ENCODE data around the gene SNX9.
"Not testable (repeated sequence)": the region's sequence is repeated elsewhere in the genome, so short reads cannot be mapped to it uniquely, and the experiment has no call there.

The SNX9 gene

DNA sequence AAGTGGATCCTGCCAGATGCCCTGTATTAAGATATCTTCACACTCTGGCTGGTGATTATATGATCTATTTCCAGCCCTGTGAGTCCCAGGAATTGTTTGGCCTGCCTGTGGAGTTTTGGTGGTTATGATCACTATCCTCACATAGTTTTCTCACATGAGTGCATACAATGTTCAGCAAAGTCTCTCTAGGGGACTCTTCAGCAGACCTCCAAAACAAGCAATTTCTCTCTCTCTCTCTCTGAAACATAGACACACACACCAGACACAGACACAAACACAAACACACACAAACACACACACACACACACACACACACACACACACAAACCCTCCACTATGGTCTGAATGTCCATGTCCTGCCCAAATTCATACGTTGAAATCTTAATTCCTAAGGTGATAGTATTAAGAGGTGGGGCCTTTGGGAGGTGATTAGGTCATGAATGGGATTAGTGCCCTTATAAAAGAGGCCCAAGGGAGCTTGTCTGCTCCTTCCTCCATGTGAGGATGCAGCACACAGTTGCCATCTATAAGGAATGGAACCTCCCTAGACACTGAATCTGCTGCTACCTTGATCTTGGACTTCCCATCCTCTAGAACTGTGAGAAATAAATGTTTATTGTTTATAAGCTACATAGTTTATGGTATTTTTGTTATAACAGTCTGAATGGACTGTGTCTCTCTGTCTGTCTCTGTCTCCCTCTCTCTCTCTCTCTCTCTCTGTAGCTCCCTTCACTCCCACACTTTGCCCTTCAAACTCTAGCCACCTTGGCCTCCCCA, 136.6 kb downstream of the SNX9 start:
- DNase-seq, result no peak

DNA sequence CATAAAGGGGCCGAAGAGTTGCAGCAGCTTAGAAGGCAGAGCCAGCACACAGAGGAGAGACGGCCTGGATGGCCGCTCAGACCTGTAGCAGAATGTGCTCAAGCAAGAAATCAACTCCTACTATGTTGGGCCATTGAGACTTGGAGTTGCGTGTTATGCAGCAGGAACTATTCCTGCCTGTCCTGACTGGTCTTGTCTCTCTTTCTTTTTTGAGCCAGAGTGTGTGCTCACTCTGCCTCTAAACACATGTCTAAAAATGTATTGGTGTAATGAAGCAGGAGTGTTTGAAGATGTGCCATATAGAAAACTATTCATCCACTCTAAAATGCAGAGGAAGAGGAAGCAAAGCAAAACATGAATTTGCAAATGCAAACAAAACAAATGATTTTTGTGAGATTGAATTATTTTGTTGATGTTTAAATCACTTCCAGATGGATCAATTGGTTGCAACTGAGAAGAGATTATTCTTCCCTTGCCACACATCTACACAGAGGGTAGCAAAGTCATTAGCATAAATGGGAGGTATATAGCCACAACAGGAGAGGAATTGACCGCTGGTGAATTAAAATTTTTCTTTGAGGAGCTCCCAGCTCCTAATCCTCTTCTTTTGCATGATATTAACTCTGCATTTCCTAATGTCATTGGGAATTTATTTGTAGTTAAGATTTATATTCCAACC, 138.2 kb downstream of the SNX9 start:
- DNase-seq, result no peak

DNA sequence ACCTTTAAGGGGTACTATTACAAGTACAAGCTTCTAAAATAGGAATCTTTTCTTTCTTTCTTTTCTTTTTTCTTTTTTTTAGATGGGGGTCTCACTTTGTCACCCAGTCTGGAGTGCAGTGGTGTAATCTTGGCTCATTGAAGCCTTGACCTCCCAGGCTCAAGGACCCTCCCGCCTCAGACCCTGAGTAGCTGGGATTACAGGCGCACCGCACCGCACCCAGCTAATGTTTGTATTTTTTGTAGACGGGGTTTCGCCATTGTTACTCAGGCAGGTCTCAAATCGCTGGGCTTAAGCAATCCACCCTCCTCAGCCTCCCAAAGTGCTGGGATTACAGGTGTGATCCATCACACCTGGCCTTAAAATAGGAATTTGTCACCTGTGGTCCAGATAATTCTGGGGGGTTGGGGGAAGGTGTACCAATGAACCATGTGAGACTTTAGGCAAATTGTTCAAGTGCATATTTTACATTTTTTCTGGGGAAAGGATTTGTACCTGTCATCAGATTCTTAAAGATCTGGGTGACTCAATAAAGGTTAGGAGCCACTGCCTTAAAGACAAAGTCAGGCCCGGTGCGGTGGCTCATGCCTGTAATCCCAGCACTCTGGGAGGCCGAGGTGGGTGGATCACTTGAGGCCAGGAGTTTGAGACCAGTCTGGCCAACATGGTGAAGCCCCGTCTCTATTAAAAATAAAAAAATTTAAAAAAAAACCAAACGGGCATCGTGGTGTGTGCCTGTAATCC, 139.0 kb downstream of the SNX9 start:
- no peak for DNase-seq

DNA sequence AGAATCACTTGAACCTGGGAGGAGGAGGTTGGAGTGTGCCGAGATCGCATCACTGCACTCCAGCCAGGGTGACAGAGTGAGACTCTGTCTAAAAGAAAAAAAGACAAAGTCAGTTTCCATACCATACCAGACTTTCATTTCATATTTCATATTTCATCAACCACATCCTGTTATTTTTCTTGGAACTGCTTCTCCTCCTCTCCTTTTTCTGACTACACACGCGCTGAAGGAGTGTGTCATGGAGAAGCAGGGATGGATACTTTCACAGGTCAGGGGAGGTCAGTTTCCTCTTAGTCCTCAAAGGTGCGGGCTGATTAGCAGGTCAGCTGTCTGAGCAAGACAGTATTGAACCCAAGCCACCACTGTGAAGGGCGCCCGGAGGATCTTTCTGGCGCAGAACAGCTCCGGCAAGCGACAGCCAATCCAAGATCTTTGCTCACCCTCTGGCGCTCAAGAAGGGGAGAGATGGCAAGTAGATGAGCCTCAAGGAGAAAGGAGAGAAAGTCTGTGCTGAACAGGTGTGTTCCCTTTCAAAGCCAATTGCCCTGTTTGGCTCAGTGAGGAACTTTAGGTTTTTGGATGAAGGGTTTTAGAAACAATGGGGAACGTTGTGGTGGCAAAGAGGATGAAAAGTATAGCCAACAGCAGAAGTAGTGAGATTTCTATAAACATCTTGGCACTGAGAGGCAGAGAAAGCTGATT, 139.7 kb downstream of the SNX9 start:
- no peak for DNase-seq

DNA sequence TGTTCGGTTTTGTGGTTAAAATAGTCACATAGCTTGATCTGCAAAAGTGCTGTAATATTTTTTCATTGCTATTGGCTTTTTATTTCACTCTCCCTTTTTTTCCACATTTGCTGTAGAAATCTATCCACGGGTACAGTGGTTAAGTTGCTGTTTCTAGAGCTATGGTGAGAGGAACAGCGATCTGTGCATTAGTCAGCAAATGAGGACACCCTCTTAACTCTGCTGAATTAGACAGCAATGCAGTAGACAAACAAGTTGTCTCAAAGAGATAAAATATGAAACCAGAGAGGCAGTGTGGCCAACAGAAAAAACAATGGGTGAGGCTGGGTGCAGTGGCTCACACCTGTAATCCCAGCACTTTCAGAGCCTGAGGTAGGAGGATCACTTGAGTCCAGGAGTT, 141.1 kb downstream of the SNX9 start:
- DNase-seq, result no peak

DNA sequence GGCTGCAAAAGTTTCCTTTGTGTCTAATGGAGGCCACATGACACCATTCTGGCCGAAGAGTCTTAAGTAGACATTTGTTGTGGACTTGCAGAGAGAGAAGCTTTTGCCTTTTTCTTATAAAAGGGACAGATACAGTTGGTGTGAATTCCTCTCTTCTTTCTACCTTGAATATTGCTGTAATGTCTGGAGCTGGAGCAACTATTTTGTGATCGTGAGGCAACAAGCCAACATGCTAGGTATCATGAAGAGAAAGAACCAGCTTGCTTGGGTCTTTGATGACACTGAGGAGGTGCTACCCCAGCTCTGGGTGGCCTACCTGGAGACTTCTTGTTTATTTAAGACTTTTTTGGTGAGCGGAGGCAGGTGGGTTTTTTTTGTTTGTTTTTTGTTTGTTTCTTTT, 142.3 kb downstream of the SNX9 start:
- no peak for DNase-seq

DNA sequence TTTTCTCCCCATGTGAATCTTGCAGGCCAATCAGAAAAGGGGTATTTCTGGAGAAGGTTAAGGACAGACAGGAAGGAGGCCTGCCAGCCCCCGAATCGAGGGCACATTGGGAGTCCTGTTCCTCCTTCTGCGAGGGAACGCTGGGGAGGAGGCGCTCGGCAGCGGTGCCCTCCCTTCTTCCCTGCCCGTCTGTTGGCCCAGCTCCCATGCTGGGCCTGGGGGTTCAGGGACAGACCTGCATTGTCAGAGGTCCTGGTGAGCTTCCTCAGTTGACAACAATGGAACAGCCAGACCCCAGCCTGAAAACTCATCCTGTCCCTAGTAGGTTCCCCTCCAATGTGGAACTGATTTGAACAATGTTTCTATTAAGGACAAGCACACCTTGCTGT, 143.5 kb downstream of the SNX9 start:
- no peak for DNase-seq

DNA sequence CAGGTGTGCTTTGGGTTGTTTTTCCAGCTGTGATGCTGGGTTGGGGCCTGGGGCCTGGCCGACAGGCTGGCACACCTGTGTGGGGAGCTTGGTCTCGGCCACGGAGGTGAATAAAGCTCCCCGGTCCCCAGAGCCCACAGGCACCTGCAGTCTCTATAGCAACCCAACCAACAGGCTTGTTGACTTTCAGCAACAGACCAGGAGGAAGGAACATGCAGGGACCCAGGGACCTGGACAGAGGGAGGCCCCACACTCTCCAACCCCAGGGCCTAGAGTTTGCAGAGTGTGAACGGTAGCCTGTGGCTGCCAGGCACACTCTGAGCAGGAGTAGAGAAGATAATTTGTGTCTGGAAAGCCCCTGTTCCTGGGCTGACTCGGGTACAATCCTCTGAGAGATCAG, 144.0 kb downstream of the SNX9 start:
- no peak for DNase-seq

DNA sequence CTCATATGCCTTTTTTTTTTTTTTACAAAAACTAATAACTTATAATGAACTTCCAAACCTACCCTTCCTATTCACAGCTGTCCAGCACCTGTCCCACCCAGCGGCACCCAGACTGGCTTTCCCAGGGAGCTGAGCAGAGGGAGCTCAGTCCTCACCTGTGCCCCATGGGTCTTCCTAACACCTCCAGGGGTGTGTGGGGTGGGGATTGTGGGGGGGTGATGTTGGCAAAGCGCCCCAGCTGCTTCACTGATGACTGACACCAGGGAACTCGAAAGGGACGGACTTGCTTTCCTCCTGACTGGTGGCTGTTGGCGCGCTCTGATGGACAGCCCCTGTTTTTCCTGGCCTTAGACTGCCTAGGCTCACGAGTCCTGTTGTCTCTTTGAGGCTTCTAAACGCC, 144.4 kb downstream of the SNX9 start:
- no peak for DNase-seq

DNA sequence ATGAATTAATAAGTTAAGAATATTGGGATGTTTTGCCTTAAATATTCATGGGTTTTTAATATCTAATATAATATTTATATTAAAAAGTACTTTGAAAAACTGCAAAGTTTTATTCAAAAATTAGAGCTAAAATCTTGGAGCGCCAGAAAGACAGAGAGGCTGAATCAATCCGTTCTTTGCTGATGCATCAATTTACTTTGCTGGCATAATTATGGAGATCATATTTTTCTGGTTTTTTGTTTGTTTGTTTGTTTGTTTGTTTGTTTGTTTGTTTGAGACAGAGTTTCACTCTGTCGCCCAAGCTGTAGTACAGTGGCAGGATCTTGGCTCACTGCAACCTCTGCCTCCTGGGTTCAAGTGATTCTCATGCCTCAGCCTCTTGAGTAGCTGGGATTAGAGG, 149.1 kb downstream of the SNX9 start:
- not testable (repeated sequence) for DNase-seq

DNA sequence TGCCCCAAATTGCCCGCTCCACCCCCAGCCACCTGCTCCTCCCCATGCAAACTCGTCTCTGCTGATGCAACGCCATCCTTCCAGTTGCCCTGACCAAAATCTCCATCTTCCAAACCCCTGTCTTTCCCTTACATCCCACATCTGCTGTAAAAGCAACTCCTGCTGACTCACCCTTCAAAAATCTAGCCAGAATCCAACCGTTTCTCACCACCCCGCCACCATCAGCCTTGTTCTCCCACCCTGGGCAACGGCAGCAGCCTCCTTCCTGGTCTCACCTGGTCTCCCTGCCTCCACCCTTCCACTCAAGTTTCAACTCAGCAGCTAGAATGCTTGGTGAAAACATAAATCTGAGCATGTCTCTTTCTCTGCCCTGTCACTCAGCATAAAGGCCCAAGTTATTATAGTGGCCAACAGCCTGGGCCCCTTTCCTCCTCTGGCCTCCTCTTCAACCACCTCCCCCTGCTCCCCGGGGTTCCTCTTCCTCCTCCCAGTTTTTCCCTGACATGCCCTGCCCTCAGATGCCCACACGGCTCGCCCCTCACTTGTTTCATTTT, 151.4 kb downstream of the SNX9 start:
- DNase-seq, result no peak

DNA sequence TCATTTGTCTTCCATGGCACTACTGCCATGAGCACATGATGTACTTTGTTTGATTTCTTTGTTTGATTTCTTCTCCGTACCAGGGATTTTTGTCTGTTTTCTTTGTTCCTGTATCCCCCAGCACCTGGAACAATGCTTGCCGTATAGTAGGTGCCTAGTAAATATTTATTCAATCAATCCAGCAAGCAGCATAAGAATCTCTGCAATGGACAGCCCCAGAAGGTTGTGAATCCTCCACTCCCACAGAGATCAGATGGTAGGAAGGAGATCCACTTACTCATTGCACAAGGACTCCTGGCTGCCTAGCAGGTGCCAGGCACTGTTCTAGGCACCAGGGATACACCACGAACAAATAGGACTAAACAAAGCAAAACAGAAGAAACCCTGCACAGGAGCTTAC, 151.9 kb downstream of the SNX9 start:
- DNase-seq, result no peak

DNA sequence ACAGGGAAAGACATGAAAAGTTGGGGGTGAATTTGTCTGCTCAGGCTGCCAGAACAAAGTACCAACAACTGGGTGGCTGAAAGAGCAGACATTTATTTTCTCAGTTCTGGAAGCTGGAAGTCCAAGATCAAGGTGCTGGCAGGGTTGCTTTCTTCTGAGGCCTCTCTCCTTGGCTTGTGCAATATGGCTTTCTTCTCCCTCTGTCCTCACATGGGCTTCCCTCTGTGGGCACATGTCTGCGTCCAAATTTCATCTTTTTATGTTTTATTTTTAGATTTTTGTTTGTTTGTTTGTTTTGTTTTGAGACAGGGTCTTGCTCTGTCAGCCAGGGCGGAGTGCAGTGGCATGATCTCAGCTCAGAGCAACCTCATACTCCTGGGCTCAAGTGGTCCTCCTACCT, 152.4 kb downstream of the SNX9 start:
- no peak for DNase-seq

DNA sequence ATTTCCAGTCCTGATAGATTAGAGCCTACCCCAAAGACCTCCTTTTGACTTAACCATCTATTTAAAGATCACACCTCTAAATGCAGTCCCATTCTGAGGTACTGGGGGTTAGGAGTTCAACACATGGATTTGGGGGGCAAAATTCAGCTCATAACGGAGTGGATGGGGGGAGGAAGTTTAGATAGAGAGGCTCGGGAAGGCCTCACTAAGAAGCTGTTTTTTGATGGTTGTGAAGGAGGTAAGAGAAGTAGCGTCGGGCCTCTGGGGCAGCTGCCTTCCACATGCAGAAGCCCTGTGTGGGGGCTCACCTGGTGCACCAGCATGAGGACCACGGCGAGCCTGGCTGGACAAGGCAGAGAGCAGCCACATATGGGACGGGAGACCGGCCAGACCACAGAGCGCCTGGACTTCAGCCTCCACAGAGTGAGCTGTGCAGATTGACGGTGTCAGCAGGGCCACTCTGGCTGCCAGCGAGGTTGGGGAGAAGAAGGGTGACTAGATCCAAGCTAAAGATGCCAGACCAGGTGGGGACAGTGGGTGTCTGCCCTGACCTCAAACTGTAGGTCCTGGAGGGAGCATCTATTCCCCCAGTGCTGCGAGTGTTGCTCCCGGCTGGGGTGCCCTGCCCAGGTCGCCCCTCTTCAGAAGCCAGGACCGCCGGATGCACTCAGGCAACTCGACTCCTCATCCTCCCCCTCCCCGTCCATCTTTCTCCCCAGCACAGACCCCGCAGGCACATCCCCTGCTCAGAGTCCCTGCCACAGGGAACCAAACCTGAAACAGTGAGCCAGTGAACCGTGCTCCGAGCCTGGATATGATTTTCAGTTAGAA, 153.5 kb downstream of the SNX9 start:
- no peak for DNase-seq

DNA sequence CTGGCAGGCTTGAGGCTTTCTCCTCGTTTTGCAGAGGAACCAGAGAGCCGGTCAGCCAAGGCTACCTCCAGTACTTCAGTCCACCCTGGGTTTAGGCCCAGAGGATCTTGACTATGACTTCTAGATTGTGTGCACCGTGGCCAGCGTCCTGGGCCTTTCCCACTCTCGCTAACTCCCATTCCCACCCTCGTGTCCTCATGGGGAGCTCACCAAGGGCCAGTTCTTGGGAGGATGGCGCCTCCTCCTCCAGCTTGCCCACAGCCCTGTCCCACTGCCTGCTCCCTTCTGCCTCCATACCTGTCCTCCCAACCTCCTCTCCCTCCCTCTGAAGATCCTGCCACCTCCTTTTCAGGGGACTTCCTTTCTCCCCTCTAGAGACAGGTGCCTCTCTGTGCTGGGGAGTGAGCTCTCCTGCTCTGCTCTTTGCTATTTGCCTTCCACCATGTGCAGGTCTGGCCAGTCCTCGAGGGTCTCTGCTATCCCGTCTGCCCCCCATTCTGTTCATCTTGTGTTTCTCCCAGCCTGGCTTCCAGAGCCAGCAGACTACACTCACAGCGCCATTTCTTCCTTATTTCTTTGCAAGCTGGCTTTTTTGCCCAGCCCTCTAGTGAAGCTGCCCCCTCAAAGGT, 154.2 kb downstream of the SNX9 start:
- DNase-seq, result no peak

DNA sequence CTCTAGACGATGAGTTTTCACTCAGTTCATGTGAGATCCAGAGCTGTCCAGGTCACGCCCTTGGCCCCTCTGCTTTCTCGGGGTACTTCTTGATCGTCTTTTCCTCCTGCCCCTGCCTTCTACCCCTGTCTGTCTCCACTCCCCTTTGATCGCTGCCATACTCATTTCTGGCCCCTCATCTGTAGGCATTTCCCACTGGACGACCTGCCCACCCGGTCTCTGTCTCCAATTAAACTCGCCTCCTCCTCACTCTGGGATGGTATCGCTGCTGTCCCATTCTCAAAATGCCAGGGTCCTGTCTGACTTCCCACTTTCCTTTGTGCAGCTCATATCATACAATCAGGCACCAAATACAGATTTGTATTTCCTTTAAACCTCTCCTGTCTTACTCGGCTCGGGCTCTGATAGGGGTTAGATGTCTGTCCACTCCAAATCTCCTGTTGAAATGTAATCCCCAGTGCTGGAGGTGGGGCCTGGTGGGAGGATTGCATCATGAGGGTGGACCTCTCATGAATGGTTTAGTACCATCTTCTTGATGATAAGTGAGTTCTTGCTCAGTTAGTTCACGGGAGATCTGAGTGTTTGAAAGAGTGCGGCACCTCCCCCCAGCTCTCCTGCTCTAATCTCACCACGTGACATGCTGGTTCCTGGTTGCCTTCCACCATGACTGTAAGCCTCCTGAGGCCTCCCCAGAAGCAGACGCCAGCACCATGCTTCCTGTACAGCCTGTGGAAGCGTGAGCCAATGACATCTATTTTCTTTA, 155.2 kb downstream of the SNX9 start:
- no peak for DNase-seq

DNA sequence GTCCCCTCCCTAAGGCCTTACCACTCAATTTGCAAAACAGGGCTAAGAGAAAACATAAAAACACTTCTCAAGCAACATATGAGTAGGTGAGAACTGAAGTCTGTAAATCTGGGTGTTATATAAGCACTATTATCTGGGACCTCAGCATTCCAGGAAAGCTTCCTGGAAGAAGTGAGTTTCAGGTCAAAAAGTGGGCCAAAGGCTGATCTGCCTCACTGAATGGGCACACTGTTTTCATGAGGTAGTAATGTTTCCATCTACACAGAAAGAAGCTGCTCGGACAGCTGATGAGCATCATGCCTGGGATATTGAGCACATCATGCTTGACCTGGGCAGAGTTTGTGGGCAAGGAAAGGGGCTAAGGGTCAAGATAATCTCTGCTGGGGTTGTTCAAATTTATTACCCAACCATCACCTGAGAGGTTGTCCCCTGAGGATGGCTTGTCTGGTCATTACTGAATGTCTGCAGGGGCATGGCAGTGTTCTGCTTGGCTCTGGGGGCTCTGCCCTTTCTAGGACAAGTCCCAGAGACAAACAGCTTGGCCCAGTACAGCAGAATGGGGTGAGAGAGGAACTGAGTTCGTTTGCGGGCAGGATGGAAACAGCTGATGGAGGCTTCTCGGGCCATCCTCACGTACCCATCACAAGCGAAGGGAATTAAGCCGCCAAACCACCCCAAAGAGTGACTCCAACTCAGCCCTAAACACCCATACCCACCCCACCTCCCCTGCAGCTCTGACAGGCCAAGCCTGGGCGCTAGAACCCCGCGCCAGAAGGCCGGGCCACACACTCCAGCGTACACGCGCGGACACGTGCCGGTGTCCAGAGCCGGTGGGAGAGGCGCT, 157.5 kb downstream of the SNX9 start:
- no peak for DNase-seq

DNA sequence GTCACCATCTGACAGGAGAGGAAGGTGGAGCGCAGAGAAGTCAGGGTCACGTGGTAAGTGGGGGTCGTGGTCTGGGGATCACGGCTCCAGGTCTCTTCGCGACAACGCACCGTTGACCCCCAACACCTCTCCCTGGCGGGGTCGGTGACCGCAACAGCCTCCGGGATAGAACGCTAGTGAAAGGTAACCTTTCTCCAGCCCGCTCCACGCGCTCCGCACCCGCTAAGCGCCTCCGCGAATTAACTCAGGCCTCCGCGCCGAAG, 158.0 kb downstream of the SNX9 start:
- no peak for DNase-seq

DNA sequence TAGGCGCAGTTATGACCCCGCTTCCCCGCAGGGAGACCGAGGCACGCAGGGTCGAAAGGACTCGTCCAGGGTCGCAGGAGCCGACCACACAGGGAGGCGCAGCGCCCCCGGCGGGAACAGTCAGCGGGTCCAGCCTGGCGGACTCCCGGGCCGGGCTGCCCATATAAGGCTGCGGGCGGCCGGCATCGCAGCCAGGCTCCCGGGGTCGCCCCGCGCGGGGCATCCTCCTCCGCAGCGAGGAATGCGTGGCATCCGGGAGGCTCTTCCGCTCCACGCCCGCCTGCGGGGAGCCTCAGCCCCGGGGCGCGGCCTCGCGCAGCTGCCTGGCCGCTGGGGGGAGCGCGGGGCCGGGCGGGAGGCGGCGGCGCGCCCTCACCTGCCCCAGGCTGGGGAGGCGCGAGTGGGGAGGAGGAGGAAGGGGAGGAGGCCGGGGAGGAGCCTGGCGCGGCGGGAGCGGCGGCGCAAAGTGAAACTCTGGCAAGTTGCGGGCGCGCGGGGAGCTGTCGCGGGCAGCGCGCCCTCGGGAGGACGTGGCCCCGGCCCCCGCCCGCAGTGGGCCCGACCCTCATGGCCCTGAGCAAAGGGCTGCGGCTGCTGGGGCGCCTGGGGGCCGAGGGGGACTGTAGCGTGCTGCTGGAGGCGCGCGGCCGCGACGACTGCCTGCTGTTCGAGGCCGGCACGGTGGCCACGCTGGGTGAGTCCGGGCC, 158.5 kb downstream of the SNX9 start, which contains the start of gene SYNJ2:
SYNJ2 (plus strand) TSS at position 469 of the 707 bp plus-strand sequence; CDS start at position 568, 99 bp downstream.
- peak; percentile 84 for DNase-seq
